SIG-M5 treated with dmso at 0.1 percent for 504 hours (cell line): ENCODE measurements around the gene SKAP2.

Experiments used
- DNase-seq: peaks from one replicate; lab custom pipeline; 2025; ENCODE audit not compliant: unreplicated experiment; lab: John Stamatoyannopoulos, UW

Gene SKAP2

GRCh38 chr7:26779978-26780595, 84.3 kb downstream of the SKAP2 start:
- DNase-seq = no peak

GRCh38 chr7:26777385-26777784, 87.0 kb downstream of the SKAP2 start:
- DNase-seq = no peak

- DNase-seq = no peak
Measured at GRCh38 chr7:26760501-26760900, 103.9 kb downstream of the SKAP2 start.

- no peak for DNase-seq
Measured at GRCh38 chr7:26759108-26759507, 105.3 kb downstream of the SKAP2 start.

- no peak for DNase-seq
Measured at GRCh38 chr7:26743205-26743604, 121.2 kb downstream of the SKAP2 start.

GRCh38 chr7:26735976-26736600, 128.3 kb downstream of the SKAP2 start:
- no peak for DNase-seq

- peak; percentile 14 for DNase-seq
Measured at GRCh38 chr7:26729150-26729775, 135.1 kb downstream of the SKAP2 start.

GRCh38 chr7:26726051-26726450, 138.3 kb downstream of the SKAP2 start:
- no peak for DNase-seq

GRCh38 chr7:26724795-26725194, 139.6 kb downstream of the SKAP2 start:
- no peak for DNase-seq

- DNase-seq = no peak
Measured at GRCh38 chr7:26723129-26723528, 141.3 kb downstream of the SKAP2 start.

GRCh38 chr7:26721450-26721849, 142.9 kb downstream of the SKAP2 start:
- DNase-seq = no peak

GRCh38 chr7:26718063-26718462, 146.3 kb downstream of the SKAP2 start:
- no peak for DNase-seq

- DNase-seq = no peak
Measured at GRCh38 chr7:26714438-26714837, 150.0 kb downstream of the SKAP2 start.

GRCh38 chr7:26714006-26714405, 150.4 kb downstream of the SKAP2 start:
- no peak for DNase-seq

- DNase-seq = peak; percentile 38
Measured at GRCh38 chr7:26709210-26709990, 155.0 kb downstream of the SKAP2 start.

GRCh38 chr7:26705567-26705966, 158.8 kb downstream of the SKAP2 start:
- no peak for DNase-seq

GRCh38 chr7:26704786-26705185, 159.6 kb downstream of the SKAP2 start:
- DNase-seq = no peak

- DNase-seq = no peak
Measured at GRCh38 chr7:26704036-26704435, 160.4 kb downstream of the SKAP2 start.

- no peak for DNase-seq
Measured at GRCh38 chr7:26700893-26701292, 163.5 kb downstream of the SKAP2 start.

GRCh38 chr7:26700386-26700785, 164.0 kb downstream of the SKAP2 start:
- no peak for DNase-seq

GRCh38 chr7:26699766-26700165, 164.6 kb downstream of the SKAP2 start:
- no peak for DNase-seq

GRCh38 chr7:26698806-26699205, 165.6 kb downstream of the SKAP2 start:
- no peak for DNase-seq
